HG02885 (cell line): ENCODE data around the gene PRSS36.
A peak's percentile ranks its signal among the peaks of the same experiment; 100 is the strongest.

ENCODE experiments used
- ATAC-seq: cut with Tn5 transposase; IDR thresholded peaks from one replicate; pipeline ENCODE4 v1.9.1; 2021; ENCODE audit warnings: mild to moderate bottlenecking; ENCODE audit not compliant: unreplicated experiment, poor library complexity

PRSS36 gene

GRCh38 chr16:31129568-31130335 lies 20.1 kb downstream of the PRSS36 start:
- ATAC-seq = no peak

GRCh38 chr16:31128711-31129567 lies 20.9 kb downstream of the PRSS36 start:
- no peak for ATAC-seq

- ATAC-seq = no peak
Measured at GRCh38 chr16:31127182-31127581, 22.7 kb downstream of the PRSS36 start.

GRCh38 chr16:31125844-31126243 lies 24.0 kb downstream of the PRSS36 start:
- no peak for ATAC-seq

- ATAC-seq = no peak
Measured at GRCh38 chr16:31120129-31120528, 29.7 kb downstream of the PRSS36 start.

- ATAC-seq = no peak
Measured at GRCh38 chr16:31118223-31119155, 31.4 kb downstream of the PRSS36 start.

GRCh38 chr16:31117384-31118222 lies 32.3 kb downstream of the PRSS36 start, which contains the start of gene KAT8:
Gene KAT8, plus strand, starts transcription at chr16:31117664. Its CDS starts 18 bp downstream, at chr16:31117682.
- peak; percentile 89 for ATAC-seq

- no peak for ATAC-seq
Measured at GRCh38 chr16:31114468-31114867, 35.4 kb downstream of the PRSS36 start.

GRCh38 chr16:31113121-31114120 lies 36.4 kb downstream of the PRSS36 start:
- ATAC-seq = no peak

GRCh38 chr16:31112711-31113110 lies 37.2 kb downstream of the PRSS36 start:
- no peak for ATAC-seq

GRCh38 chr16:31111881-31112466 lies 37.9 kb downstream of the PRSS36 start:
- ATAC-seq = no peak

GRCh38 chr16:31110106-31111034 lies 39.5 kb downstream of the PRSS36 start:
- ATAC-seq = no peak

GRCh38 chr16:31109622-31110021 lies 40.2 kb downstream of the PRSS36 start:
- ATAC-seq = no peak

- ATAC-seq = no peak
Measured at GRCh38 chr16:31108794-31109558, 40.9 kb downstream of the PRSS36 start.

GRCh38 chr16:31108035-31108793 lies 41.7 kb downstream of the PRSS36 start, which contains the start of gene BCKDK:
Gene BCKDK, plus strand, starts transcription at chr16:31108386. Its CDS starts 838 bp downstream, at chr16:31109224.
- peak; percentile 85 for ATAC-seq
